K562 (cell line): ENCODE measurements around the gene ZFAND2B. TPM values are rescaled to one million over a fixed set of nuclear protein-coding genes. Genes with fewer than 3 reads are reported as not detected.

ENCODE experiments used
- ATAC-seq: fragments of 200-7000 bp; cut with Tn5 transposase; 3 replicates; pipeline ENCODE4 v1.9.1; 2020; ENCODE audit warnings: moderate library complexity
- BruUV-seq: library from RNA; stranded (reverse); fragments of 400-500 nt; replicated peaks from 2 replicates; lab custom pipeline; 2021; lab: Mats Ljungman, UMichigan
- CTCF ChIA-PET: fragments of 300-600 bp; formaldehyde crosslinking; extraction: SDS; loops from one replicate; lab custom pipeline; 2021; ENCODE audit warnings: low intra/inter-chr PET ratio; lab: Yijun Ruan, JAX
- POLR2A ChIA-PET: fragments of 300-600, 350-650 bp; sonication (Branson Sonifier 250); formaldehyde crosslinking; extraction: SDS; loops from one replicate; lab custom pipeline; 2021; ENCODE audit warnings: antibody characterized with exemption, inconsistent platforms; lab: Yijun Ruan, JAX
- DNase-seq, 4 experiments: peaks; one replicate each; pipeline versions ENCODE4 v3.0.0 to v3.0.0-alpha.2; 2011 to 2018; ENCODE audit warnings: low spot score in 3 of 4, mixed read lengths in 3 of 4; ENCODE audit errors: extremely low read depth in 1 of 4
- FAIRE-seq: peaks from 2 replicates; lab custom pipeline; 2011; peaks lifted over from hg19 to GRCh38; lab: Jason Lieb, UNC
- H2AFZ ChIP-seq: 2 replicates; pipeline ENCODE4 v1.6.0; 2011; ENCODE audit warnings: low read depth, low read length, control low read depth, inconsistent platforms
- H3K27ac ChIP-seq: fragments of 200-600 bp; 3 replicates; pipeline ENCODE4 v1.8.0; 2011; ENCODE audit warnings: low read depth, mild to moderate bottlenecking, control low read depth, inconsistent platforms, low read length, moderate library complexity, mixed read lengths; ENCODE audit errors: extremely low read depth
- H3K27me3 ChIP-seq, 2 experiments: fragments of 300-600 bp in 1 of 2; 2 replicates in 1 of 2; 3 replicates in 1 of 2; pipeline versions ENCODE4 v1.6.0 to v1.8.0; 2011; ENCODE audit warnings: inconsistent platforms in 2 of 2, low read length in 2 of 2, mild to moderate bottlenecking in 1 of 2, mixed read lengths in 1 of 2, moderate library complexity in 1 of 2; ENCODE audit not compliant: control insufficient read depth in 2 of 2, insufficient read depth in 2 of 2
- H3K36me3 ChIP-seq: fragments of 300-600 bp; 3 replicates; pipeline ENCODE4 v1.8.0; 2011; ENCODE audit warnings: mild to moderate bottlenecking, low read length, inconsistent platforms; ENCODE audit not compliant: control insufficient read depth, insufficient read depth
- H3K4me1 ChIP-seq, 2 experiments: fragments of 200-600 bp in 1 of 2; replicated peaks in 1 of 2; 2 replicates in 1 of 2; 3 replicates in 1 of 2; pipeline versions ENCODE4 v1.5.1 to v1.8.0; 2011; ENCODE audit warnings: inconsistent platforms in 2 of 2, low read length in 2 of 2, mild to moderate bottlenecking in 1 of 2, mixed read lengths in 1 of 2, moderate library complexity in 1 of 2; ENCODE audit not compliant: control insufficient read depth in 2 of 2, insufficient read depth in 2 of 2
- H3K4me2 ChIP-seq: 2 replicates; pipeline ENCODE4 v1.6.1; 2011; ENCODE audit warnings: low read length, control low read depth, inconsistent platforms, mixed read lengths; ENCODE audit not compliant: insufficient read depth
- H3K4me3 ChIP-seq: fragments of 200-600 bp; sonication (generic), shearing (Covaris generic); 2 replicates; pipeline ENCODE4 v1.5.1; 2016; ENCODE audit warnings: control low read depth, inconsistent platforms
- H3K79me2 ChIP-seq: fragments of 200-600 bp; 3 replicates; pipeline ENCODE4 v1.8.0; 2011; ENCODE audit warnings: low read length, inconsistent platforms; ENCODE audit not compliant: control insufficient read depth, insufficient read depth
- H3K9ac ChIP-seq, 2 experiments: 2 replicates each; pipeline versions ENCODE4 v1.6.0 to v1.6.1; 2011; ENCODE audit warnings: low read depth in 2 of 2, low read length in 2 of 2, control low read depth in 1 of 2, inconsistent platforms in 1 of 2, mild to moderate bottlenecking in 1 of 2, mixed read lengths in 1 of 2; ENCODE audit not compliant: insufficient read depth in 1 of 2
- H3K9me1 ChIP-seq: one replicate; pipeline ENCODE4 v1.6.0; 2011; ENCODE audit warnings: inconsistent platforms, mild to moderate bottlenecking, low read length, moderate library complexity; ENCODE audit not compliant: control insufficient read depth, insufficient read depth
- H3K9me3 ChIP-seq: replicated peaks from 2 replicates; pipeline ENCODE4 v1.5.1; 2011; ENCODE audit warnings: low read depth, low read length, inconsistent platforms; ENCODE audit not compliant: control insufficient read depth, insufficient read depth
- H4K20me1 ChIP-seq: replicated peaks from 2 replicates; pipeline ENCODE4 v1.6.1; 2011; ENCODE audit warnings: low read length, inconsistent platforms, mixed read lengths; ENCODE audit not compliant: control insufficient read depth, insufficient read depth
- DACH1 ChIP-seq: fragments of 450-650 bp; IDR thresholded peaks from 2 replicates; pipeline ENCODE4 v1.6.1; 2018; ENCODE audit not compliant: partially characterized antibody
- GATAD2A ChIP-seq: fragments of 450-650 bp; IDR thresholded peaks from 2 replicates; pipeline ENCODE4 v1.6.1; 2017
- ZNF212 ChIP-seq: fragments of 450-650 bp; formaldehyde crosslinking; IDR thresholded peaks from 2 replicates; pipeline ENCODE4 v1.4.0; 2020; ENCODE audit warnings: mild to moderate bottlenecking
- WGBS: fragments of 100-300 bp; shearing (Covaris generic); methylation state at CpG from one replicate; pipeline ENCODE4 v1.1.6; 2016; ENCODE audit warnings: low coverage, mixed read lengths; ENCODE audit not compliant: insufficient coverage; ENCODE audit errors: missing lambda C conversion rate; 5-methylcytosine and 5-hydroxymethylcytosine counted together
- in situ Hi-C: fragments of 300-500 bp; cut with MboI; formaldehyde crosslinking; loops from 4 replicates; pipeline ENCODE4 v1.15.0; 2018; ENCODE audit warnings: inconsistent platforms, mixed read lengths
- intact Hi-C: fragments of 100-400 bp; cut with micrococcal nuclease; formaldehyde crosslinking; loops from 2 replicates; pipeline ENCODE4 v1.14.2; 2022
- polyA plus RNA-seq, 8 experiments: library from polyadenylated mRNA; depleted of rRNA in 4 of 8; stranded (reverse) in 5 of 8; unstranded in 3 of 8; fragments of >200 nt; fragmentation: Nextera tagmentation in 2 of 8; fragmentation: Illumina TruSeq in 1 of 8; extraction: Ambion mirVana in 2 of 8; extraction: Trizol in 1 of 8; gene quantifications; 2 replicates each; pipeline versions ENCODE4 v1.2.1 to v1.2.3, GENCODE V29; 2011 to 2014; ENCODE audit warnings: inconsistent platforms in 1 of 8, missing spikeins in 1 of 8
- total RNA-seq, 7 experiments: library from RNA; depleted of rRNA in 6 of 7; stranded (reverse); fragments of >200 nt in 6 of 7; fragmentation: Illumina TruSeq in 2 of 7; extraction: Trizol in 2 of 7; gene quantifications; 2 replicates each; pipeline versions ENCODE4 v1.2.1 to v1.2.3, GENCODE V29; 2011 to 2021; ENCODE audit warnings: low replicate concordance in 1 of 7
- TF ChIP-seq, protein P1 (sequence below): sonication (generic); formaldehyde crosslinking; IDR thresholded peaks from 2 replicates; pipeline ENCODE4 v1.8.0; 2022; ENCODE audit warnings: mild to moderate bottlenecking, missing genetic modification reagents

ZFAND2B gene
- total and polyA plus RNA-seq, 9 of the 15 experiments (the other 6 are each of a cell fraction or from before 2014, with no cell fraction given) = 9.9 to 33.3 (median 26.1) TPM

DNA sequence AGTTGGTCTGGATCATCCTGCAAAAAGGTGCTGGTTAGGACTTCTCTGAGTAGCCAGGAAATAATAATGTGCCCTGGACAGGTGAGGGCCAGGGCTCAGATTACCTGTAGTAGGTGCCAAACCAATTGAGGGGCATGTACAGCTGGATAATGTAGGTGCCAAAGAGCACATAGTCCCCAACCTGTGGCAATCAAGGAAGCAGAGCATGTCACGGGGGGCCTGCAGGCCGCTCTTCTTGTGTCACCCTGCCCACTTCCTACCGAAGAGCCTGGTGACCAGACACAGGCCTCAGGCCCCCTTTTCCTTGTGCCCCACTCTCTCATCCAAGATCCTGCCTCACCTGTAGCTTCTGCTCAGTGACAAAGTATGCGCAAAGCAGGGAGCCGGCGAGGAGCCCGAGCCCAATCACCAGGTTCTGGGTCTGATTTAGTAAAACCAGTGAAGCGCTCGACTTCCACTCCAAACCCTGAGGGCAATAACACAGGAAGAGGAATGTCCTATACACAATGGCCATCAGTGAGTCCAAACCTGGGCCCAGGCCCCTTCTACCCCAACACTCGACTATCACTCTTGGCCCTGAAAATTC, 7.0 kb downstream of the ZFAND2B start:
- peaks cover 75% of the 10 kb centered on the region for H3K36me3 ChIP-seq
- H4K20me1 ChIP-seq = 0 out of 2 replicates have a peak, but pooled peaks cover 2% of the 10 kb centered on the region
- BruUV-seq = no TSS peak
- ChIA-PET CTCF (no interaction called here), POLR2A (no interaction called here)
- H3K4me3 ChIP-seq = no peak overlapping the region
- H3K9ac ChIP-seq = no peak overlapping the region
- no peaks in the 10 kb centered on the region for H3K9me1 ChIP-seq
- ATAC-seq (no peak), DNase-seq (no peak), FAIRE-seq (no peak)
- TF ChIP-seq ZNF212 (CRISPR knock-in tag) (no peak), DACH1 (no peak), GATAD2A (no peak)
- TF ChIP-seq, protein P1, sequence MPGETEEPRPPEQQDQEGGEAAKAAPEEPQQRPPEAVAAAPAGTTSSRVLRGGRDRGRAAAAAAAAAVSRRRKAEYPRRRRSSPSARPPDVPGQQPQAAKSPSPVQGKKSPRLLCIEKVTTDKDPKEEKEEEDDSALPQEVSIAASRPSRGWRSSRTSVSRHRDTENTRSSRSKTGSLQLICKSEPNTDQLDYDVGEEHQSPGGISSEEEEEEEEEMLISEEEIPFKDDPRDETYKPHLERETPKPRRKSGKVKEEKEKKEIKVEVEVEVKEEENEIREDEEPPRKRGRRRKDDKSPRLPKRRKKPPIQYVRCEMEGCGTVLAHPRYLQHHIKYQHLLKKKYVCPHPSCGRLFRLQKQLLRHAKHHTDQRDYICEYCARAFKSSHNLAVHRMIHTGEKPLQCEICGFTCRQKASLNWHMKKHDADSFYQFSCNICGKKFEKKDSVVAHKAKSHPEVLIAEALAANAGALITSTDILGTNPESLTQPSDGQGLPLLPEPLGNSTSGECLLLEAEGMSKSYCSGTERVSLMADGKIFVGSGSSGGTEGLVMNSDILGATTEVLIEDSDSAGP = no peak
- no peak overlapping the region for H3K27ac ChIP-seq
- H3K27me3 ChIP-seq = no peaks in the 10 kb centered on the region
- no peaks in the 10 kb centered on the region for H3K9me3 ChIP-seq
- 92% methylated on average over 7 of the region's 10 CpGs for WGBS
- H3K4me1 ChIP-seq = peaks cover 7 to 27% of the 10 kb centered on the region in 2 experiments; a peak in 4 of 5 replicates
- H3K4me2 ChIP-seq = no peak overlapping the region
- intact Hi-C loops (no loop called here), in situ Hi-C loops (no loop called here)
- peaks cover 25% of the 10 kb centered on the region for H3K79me2 ChIP-seq
- H2AFZ ChIP-seq = no peak overlapping the region
